Upper lobe of left lung (tissue), 6 donors: ENCODE data around the gene OR9A2. TPM values are rescaled to one million over a fixed set of nuclear protein-coding genes. Genes with fewer than 3 reads are reported as not detected.

ENCODE experiments used
- ATAC-seq, 2 donors: fragments of 200-7000 bp; cut with Tn5 transposase; one replicate each; pipeline ENCODE4 v1.9.1; 2022; ENCODE audit warnings: mild to moderate bottlenecking in 2 of 2, moderate library complexity in 2 of 2; ENCODE audit not compliant: low FRiP score in 2 of 2
- DNase-seq, 2 donors: peaks; one replicate each; pipeline ENCODE4 v3.0.0-alpha.2; 2019 to 2020
- H3K27ac ChIP-seq, 4 donors: fragments of 200-600 bp; sonication (generic); one replicate each; pipeline ENCODE4 v1.5.1; 2016 to 2019
- H3K27me3 ChIP-seq, 4 donors: fragments of 200-600 bp; sonication (generic); one replicate each; pipeline ENCODE4 v1.5.1; 2017 to 2019
- H3K36me3 ChIP-seq, 4 donors: fragments of 200-600 bp; sonication (generic); one replicate each; pipeline ENCODE4 v1.5.1; 2016 to 2019
- H3K4me1 ChIP-seq, 4 donors: fragments of 200-600 bp; sonication (generic); one replicate each; pipeline ENCODE4 v1.5.1; 2018 to 2019
- H3K4me3 ChIP-seq, 4 donors: fragments of 200-600 bp; sonication (generic); one replicate each; pipeline ENCODE4 v1.5.1; 2017 to 2019; ENCODE audit warnings: mild to moderate bottlenecking in 2 of 4, moderate library complexity in 1 of 4
- H3K9me3 ChIP-seq, 4 donors: fragments of 200-600 bp; sonication (generic); one replicate each; pipeline ENCODE4 v1.5.1; 2018 to 2019
- CTCF ChIP-seq, 6 experiments: fragments of 450-650 bp in 4 of 6; fragments of 200-600 bp in 2 of 6; sonication (generic) in 2 of 6; IDR thresholded peaks; one replicate each; pipeline ENCODE4 v1.5.1; 2016 to 2019; ENCODE audit warnings: antibody characterized with exemption in 6 of 6
- EP300 ChIP-seq, 4 donors: sonication (generic); formaldehyde crosslinking; IDR thresholded peaks; one replicate each; pipeline ENCODE4 v1.5.1; 2017; ENCODE audit warnings: antibody characterized with exemption in 4 of 4, control low read depth in 2 of 4
- POLR2A ChIP-seq, 4 donors: fragments of 450-650 bp; IDR thresholded peaks; one replicate each; pipeline ENCODE4 v1.5.1; 2016 to 2017; ENCODE audit warnings: antibody characterized with exemption in 4 of 4, mild to moderate bottlenecking in 2 of 4
- POLR2AphosphoS5 ChIP-seq, 2 donors: sonication (generic); formaldehyde crosslinking; IDR thresholded peaks; one replicate each; pipeline ENCODE4 v1.5.1; 2017; ENCODE audit warnings: antibody characterized with exemption in 2 of 2
- WGBS, 2 donors: methylation state at CpG; one replicate each; pipeline ENCODE4 v1.1.5; 2017 to 2018; 5-methylcytosine and 5-hydroxymethylcytosine counted together
- total RNA-seq, 6 donors: library from RNA; depleted of rRNA in 4 of 6; stranded (reverse); fragments of >200 nt in 4 of 6; gene quantifications; one replicate each; pipeline versions ENCODE4 v1.1.0 to v1.2.1, GENCODE V29; 2016 to 2021
- donor health status: DM: no; HTN: no; CAD: no; lungs with moderate emphysema.
- donor health status: DM: no; HTN: yes; CAD: no; lungs with severe emphysema.

Gene OR9A2
- total RNA-seq, 6 donors from 2014 or later: not detected

- no peak for DNase-seq
- H3K27ac ChIP-seq: no peak overlapping the region
- no peaks in the 10 kb centered on the region for H3K36me3 ChIP-seq
- no peak overlapping the region for H3K4me3 ChIP-seq
- TF ChIP-seq POLR2A (IDR thresholded peaks at IDR 0.05): no peak
- no peak for TF ChIP-seq EP300 (IDR thresholded peaks at IDR 0.05)
- no peak for TF ChIP-seq CTCF (IDR thresholded peaks at IDR 0.05)
- TF ChIP-seq POLR2AphosphoS5 (IDR thresholded peaks at IDR 0.05): no peak
- no peaks in the 10 kb centered on the region for H3K4me1 ChIP-seq
- H3K9me3 ChIP-seq: no peaks in the 10 kb centered on the region
- no peaks in the 10 kb centered on the region for H3K27me3 ChIP-seq
- ATAC-seq: no peak
- 35% methylated on average over 4 of the region's 4 CpGs for WGBS, 2 donors
These were observed 22.4 kb upstream of the OR9A2 start for GRCh38 chr7:143049362-143049761.

GRCh38 chr7:143048827-143049226 is 21.9 kb upstream of the OR9A2 start:
- Histone ChIP-seq H3K27me3 (no peaks in the 10 kb centered on the region), H3K4me3 (no peak overlapping the region), H3K36me3 (no peaks in the 10 kb centered on the region), H3K27ac (no peak overlapping the region), H3K4me1 (no peaks in the 10 kb centered on the region), H3K9me3 (no peaks in the 10 kb centered on the region)
- TF ChIP-seq POLR2AphosphoS5 (IDR thresholded peaks at IDR 0.05) (no peak), POLR2A (IDR thresholded peaks at IDR 0.05) (no peak), EP300 (IDR thresholded peaks at IDR 0.05) (no peak), CTCF (IDR thresholded peaks at IDR 0.05) (no peak)
- ATAC-seq: no peak
- no peak for DNase-seq

GRCh38 chr7:143047326-143047725 is 20.4 kb upstream of the OR9A2 start:
- Histone ChIP-seq H3K4me3 (no peak overlapping the region), H3K27ac (no peak overlapping the region), H3K9me3 (no peaks in the 10 kb centered on the region), H3K4me1 (no peaks in the 10 kb centered on the region), H3K27me3 (no peaks in the 10 kb centered on the region), H3K36me3 (no peaks in the 10 kb centered on the region)
- 29 to 46% methylated on average over 2 of the region's 2 CpGs for WGBS, 2 donors
- no peak for DNase-seq
- ATAC-seq: no peak
- TF ChIP-seq EP300 (IDR thresholded peaks at IDR 0.05) (no peak), POLR2AphosphoS5 (IDR thresholded peaks at IDR 0.05) (no peak), POLR2A (IDR thresholded peaks at IDR 0.05) (no peak), CTCF (IDR thresholded peaks at IDR 0.05) (no peak)

- WGBS, 2 donors: 28 to 35% methylated on average over 3 of the region's 3 CpGs
These were observed 19.5 kb upstream of the OR9A2 start for GRCh38 chr7:143046426-143046851.

More at GRCh38 chr7:143046426-143046851, 19.5 kb upstream of the OR9A2 start:
- Histone ChIP-seq H3K9me3 (no peaks in the 10 kb centered on the region), H3K4me3 (no peak overlapping the region), H3K27me3 (no peaks in the 10 kb centered on the region), H3K27ac (no peak overlapping the region), H3K36me3 (no peaks in the 10 kb centered on the region), H3K4me1 (no peaks in the 10 kb centered on the region)
- DNase-seq (no peak), ATAC-seq (no peak)
- TF ChIP-seq POLR2AphosphoS5 (IDR thresholded peaks at IDR 0.05) (no peak), CTCF (IDR thresholded peaks at IDR 0.05) (no peak), POLR2A (IDR thresholded peaks at IDR 0.05) (no peak), EP300 (IDR thresholded peaks at IDR 0.05) (no peak)
